NCI-H1105 (cell line): ENCODE data around the gene CXorf65.

Experiments used
- DNase-seq: peaks from one replicate; lab custom pipeline; 2025; lab: John Stamatoyannopoulos, UW

Gene CXorf65

GRCh38 chrX:71107245-71107644, 705 bp upstream of the CXorf65 start:
- no peak for DNase-seq

DNA sequence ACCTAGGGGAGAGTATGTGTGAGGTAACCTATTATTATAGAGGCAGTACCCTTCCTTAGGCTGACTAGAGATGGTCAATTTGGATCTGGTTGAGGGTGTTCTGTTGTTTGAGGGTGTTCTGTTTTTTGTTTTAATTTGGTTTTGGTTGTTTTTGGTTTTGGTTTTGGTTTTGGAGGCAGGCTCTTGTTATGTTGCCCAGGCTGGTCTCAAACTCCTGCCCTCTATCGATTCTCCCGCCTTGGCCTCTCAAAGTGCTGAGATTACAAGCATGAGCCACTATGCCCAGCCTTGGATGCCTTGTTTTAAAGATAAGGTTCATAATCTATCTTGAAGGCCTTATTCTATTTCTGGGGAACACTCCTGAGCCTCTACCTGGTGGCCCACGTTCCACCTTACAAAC, 912 bp downstream of the CXorf65 start:
- no peak for DNase-seq

- no peak for DNase-seq
Observed at GRCh38 chrX:71103110-71103983, 3.2 kb downstream of the CXorf65 start.

DNA sequence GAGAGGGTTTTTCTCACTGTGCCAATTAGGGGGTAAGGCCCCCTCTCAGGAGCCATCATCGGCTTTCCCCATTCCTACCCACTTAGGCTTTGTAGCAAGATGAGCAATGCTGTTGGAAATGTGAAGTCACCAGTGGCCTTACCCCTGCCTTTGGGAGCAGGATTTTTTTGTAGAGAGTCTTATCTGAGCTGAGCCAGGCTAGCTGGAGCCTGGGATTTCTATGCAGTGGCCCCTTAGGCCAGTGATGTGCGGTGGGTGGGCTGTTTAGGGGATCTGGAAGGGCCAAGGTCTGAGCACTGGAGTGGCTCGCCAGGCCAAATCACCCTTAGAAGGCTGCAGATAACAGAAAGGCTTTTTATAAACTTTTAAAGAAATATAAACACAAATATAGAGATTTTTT, 4.2 kb downstream of the CXorf65 start:
- DNase-seq: no peak

DNA sequence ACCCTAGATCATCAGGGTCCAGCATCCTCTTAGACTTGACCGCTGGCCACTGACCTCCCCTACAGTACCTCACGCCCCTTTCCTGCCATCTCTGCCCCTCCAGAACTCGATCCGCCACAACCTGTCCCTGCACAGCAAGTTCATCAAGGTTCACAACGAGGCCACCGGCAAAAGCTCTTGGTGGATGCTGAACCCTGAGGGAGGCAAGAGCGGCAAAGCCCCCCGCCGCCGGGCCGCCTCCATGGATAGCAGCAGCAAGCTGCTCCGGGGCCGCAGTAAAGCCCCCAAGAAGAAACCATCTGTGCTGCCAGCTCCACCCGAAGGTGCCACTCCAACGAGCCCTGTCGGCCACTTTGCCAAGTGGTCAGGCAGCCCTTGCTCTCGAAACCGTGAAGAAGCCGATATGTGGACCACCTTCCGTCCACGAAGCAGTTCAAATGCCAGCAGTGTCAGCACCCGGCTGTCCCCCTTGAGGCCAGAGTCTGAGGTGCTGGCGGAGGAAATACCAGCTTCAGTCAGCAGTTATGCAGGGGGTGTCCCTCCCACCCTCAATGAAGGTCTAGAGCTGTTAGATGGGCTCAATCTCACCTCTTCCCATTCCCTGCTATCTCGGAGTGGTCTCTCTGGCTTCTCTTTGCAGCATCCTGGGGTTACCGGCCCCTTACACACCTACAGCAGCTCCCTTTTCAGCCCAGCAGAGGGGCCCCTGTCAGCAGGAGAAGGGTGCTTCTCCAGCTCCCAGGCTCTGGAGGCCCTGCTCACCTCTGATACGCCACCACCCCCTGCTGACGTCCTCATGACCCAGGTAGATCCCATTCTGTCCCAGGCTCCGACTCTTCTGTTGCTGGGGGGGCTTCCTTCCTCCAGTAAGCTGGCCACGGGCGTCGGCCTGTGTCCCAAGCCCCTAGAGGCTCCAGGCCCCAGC, 5.7 kb downstream of the CXorf65 start:
- DNase-seq: no peak

GRCh38 chrX:71099736-71100135, 6.8 kb downstream of the CXorf65 start:
- DNase-seq: no peak

DNA sequence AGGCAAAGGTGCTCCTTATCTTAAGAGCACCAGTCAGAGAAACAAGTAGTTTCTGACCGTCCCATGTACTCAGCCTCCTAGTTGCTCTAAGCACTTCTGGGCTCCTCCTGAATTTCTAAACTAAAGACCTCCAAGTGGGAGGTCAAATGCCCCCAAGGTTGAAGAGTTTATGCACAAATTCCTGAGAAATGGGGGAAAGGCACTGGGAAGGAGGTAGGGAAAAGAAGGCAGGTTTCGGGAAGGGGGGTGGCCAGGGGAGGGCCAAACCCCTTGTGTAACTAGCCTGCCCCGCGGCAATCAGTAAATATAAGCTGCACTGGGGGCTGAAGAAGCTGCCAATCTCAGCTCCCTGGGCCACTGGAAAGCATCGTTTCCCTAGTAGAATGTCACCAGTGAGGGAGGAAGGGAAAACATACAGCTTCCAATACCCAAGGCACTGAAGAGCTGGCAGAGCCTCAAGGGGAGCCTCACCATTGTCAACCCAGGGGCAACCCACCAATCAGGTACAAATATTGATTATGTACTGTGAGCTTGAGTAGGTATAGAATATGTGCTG, 7.5 kb downstream of the CXorf65 start:
- DNase-seq: no peak

- DNase-seq: no peak
Observed at GRCh38 chrX:71098302-71098701, 8.2 kb downstream of the CXorf65 start.

DNA sequence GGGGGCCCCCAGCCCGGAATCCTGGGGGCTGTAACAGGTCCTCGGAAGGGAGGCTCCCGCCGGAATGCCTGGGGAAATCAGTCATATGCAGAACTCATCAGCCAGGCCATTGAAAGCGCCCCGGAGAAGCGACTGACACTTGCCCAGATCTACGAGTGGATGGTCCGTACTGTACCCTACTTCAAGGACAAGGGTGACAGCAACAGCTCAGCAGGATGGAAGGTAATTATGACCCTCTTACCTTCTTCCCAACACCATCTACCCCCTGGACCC, 9.8 kb downstream of the CXorf65 start:
- DNase-seq: no peak

GRCh38 chrX:71095981-71096759, 10.4 kb downstream of the CXorf65 start:
- DNase-seq: peak; percentile 21

GRCh38 chrX:71095555-71095980, 11.0 kb downstream of the CXorf65 start, which contains the start of gene FOXO4:
Gene FOXO4, plus strand, starts transcription at chrX:71095851. Its CDS starts 678 bp downstream, at chrX:71096529.
- peak; percentile 60 for DNase-seq

GRCh38 chrX:71095033-71095432, 11.5 kb downstream of the CXorf65 start:
- DNase-seq: no peak

DNA sequence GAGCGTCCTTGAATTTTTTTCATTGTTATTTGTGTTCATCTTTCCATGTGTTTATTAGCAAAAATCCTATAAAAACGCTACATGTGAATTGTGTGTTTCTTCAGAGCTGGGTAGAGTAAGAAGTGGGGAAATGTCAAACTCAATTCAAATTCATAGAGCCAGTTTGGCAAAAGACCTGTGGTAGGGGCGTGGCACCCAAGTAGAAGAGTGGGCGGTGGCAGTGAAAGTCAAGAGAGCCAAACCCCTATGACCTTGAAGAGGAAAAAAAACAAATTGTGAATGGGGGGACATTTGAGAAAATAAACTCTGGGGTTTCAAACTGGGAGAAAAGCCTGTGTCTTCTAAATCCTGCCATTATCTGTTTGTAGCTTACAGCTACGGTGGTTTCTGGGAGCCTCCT, 15.3 kb downstream of the CXorf65 start:
- no peak for DNase-seq

GRCh38 chrX:71085900-71086299, 20.6 kb downstream of the CXorf65 start:
- no peak for DNase-seq

- DNase-seq: no peak
Observed at GRCh38 chrX:71082822-71083221, 23.7 kb downstream of the CXorf65 start.

DNA sequence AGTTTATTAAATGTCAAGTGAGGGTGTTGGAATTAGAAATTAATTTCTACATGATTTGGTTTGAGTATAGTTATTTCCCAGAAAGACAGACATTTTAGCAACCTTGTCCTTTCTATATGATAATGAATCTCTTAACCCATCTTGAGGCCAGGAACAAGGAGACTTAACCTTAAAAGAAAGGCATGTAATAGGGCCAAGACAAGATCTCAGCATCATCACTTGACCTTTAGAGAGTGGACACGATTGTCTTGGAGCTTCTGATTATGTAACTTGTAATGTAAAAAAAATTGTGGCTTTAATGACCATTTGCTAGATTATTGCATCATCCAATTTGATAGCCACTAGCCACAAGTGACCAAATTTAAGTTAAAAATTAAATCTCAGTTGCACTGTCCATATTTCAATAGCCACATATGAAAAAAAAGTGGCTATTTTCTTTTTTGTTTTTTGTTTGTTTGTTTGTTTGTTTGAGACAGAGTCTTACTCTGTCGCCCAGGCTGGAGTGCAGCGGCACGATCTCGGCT, 24.4 kb downstream of the CXorf65 start:
- DNase-seq: no peak

DNA sequence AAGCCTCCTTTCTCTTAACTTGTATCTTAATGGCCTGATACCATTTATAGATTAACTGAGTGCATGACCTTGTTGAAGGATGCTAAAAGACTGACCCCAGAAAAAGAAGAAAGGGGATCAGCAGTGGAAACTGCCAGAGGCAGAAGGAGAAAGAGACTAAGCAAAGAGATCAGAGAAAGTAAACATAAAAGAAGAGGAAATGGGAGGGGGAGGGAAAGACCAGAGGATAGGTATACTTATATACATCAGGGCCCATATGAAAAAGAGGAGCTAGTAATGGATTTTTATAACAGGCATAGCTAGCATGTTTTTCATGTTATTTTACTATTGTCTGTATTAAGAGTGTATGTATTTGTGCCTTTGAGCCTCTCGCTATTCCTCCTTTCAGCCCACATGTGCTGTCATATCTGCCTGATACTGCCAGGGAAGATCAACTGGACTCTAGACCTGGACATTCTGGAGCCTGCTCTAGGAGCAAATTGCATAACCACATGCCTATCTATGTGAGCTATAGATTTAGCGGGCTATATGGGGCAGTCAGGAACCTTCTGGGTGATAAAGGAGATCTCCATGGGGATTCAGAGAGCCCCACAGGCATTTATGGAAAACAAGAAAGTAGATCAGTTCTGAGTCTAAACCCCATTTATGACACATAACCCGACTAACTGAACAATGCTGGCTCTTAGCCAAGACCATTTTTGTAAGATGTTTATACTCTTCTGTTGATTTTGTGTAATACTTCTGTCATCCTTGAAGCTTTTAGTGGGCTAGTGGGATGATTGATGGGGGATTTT, 25.0 kb downstream of the CXorf65 start:
- DNase-seq: no peak

DNA sequence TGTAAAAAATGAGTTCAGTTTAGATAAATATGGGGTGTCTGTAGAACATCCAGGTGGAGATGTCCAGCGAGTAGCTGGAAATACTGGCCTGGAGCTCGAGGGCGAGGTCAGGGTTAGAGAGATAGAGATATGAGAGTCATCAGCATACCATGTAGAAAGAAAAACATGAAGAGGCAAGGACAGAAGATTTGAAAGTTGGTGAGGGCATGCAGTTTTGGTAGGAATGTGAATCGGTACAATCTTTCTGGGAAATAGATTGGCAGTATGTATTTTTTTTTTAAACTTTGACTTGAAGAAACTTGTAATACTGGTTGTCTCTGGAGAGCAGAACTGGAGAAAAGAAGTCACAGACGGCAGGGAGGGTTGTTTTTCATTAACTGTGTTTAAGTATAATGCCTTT, 36.0 kb downstream of the CXorf65 start:
- no peak for DNase-seq

DNA sequence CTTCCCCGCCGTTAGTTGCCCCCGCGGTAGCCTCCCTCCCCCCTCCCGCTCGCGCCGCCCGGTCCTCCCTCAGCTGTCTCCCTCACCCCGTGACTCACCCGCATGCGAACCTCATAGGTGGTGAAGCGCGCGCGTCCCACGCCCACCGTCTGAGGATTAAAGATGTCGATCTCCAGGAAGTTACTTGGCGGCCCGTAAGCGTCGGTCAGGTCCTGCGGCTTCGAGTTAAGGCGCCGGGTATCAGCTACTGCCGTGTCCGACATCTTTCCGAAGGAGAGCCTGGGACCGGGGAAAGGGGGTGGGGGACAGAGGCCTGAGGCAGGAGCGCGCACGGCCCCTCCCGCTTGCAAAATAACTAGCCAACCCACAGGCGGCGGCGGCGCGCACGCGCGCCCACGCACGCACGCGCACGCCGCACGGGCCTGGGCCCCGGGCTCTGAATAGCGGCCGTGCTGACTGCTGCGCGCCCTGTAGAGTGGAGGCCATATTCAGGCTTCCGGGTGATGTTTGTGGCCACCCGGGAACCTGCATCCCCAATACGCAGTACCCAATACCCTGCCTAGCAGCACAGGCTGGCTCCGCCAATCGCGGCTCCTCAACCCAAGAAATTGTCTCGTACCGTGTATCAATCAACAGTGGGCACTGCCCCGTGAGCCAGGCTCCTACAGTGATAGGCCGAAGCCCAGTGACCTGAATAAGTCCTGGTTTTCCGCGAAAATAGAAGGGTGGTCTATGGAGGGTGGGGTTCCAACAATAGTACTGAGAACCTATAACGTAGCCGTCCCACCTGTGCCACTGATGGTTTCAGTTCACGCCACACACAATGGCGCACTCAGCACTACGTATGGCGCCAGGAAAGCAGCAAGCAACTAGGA, 38.3 kb downstream of the CXorf65 start, which contains the start of gene SNX12:
TSS of gene SNX12 (minus strand) at position 291 of the 875 bp plus-strand sequence. CDS start at position 263, 28 bp downstream.
- DNase-seq: peak; percentile 90

- no peak for DNase-seq
Observed at GRCh38 chrX:71067712-71068043, 38.9 kb downstream of the CXorf65 start.
